NCI-H345 (cell line): ENCODE measurements around the gene SRR.
A peak's percentile ranks its signal among the peaks of the same experiment; 100 is the strongest.

Experiments
- DNase-seq: peaks from one replicate; lab custom pipeline; 2025; lab: John Stamatoyannopoulos, UW

SRR gene

DNA sequence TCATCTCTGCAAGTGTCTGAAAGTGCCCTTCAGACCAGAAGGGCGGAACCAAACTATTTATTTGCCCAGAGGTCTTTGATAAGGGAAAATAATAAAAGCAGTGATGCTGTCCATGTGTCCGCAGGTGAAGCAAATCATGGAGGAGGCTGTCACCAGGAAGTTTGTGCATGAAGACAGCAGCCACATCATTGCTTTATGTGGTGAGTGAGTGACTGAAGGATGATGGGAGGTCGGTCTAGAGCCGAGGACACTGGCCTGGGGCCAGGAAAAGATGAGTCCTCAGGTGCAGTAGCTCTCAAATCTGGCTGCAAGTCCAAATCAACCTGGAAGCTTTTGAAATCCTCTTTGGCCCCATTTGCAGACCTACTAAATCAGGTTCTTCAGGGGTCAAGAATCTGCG is 39.7 kb downstream of the SRR start:
- DNase-seq = no peak

DNA sequence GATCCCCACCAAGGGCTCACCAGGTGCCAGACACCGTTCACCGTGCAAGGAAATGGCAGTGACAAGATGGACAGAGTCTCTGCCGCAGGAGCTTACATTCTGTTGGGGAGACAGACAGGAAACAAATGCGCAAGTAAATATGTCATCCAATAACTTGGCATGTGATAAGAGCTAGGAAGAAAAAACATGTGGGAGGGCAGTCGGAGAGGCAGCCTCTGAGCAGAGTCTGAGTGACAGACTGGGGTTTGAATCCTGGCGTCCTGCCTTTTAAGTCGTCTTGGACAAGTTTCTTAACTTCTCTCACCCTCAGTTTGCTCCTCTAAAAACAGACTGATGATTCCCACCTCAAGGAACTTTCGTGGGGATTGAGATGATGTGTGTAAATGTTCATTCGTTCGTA is 40.8 kb downstream of the SRR start:
- no peak for DNase-seq

DNA sequence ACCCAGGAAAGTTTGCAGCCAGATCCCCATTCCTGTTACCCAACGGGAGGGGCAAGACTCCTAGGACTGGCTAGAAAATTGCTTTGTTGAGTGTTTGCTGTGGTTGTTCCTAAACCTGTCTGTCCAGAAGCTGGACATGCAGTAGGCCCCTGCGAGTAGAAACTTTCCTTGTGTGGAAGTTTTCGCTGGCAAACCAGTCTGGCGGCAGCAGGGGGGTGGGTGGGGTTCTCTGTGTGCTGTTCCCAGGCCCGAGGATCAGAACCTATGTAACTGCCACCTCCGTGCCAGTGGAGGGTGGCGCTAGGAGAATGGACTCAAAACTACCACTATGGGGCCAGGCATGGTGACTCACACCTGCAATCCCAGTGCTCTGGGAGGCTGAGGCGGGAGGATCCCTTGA is 42.7 kb downstream of the SRR start:
- DNase-seq = no peak

DNA sequence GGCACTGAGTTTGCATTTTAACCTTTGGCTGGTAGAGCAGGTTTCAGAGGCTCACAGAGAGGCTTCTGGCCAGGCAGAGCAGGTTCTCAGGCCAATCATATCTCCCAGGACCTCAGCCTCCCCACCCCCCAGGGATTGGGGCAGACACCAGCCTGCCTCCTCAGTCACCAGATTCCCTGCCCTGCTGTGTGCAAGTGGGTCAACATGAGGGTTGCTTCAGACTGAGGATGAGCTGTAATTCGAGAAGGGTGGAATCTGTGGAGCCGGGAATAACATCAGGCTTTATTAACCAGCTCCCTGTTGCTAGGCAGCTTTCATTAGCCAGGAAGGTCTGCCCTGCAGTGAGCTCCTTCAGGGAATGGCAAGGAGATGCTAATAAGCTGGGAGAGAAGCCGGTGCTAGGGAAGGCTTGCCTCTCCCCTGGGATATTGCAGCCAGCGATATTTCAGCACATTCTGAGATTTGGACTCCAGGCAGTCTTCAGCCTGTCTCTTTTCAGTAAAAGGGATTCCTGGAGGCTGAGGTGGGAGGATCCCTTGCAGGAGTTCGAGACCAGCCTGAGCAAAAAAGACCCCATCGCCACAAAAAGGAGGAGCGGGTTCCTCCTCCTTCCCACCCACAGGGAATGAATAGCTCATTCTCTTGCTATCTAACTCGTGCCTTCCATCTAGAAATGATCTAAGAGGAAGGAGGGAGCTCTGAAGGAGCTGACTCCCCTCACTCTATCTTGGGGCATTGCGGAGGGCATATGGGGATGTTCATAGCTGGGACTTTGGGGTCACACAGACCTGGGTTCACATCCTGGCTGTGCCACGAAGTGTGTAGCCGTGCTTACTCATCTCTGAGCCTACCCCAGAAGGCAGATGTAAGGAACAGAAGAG is 44.3 kb downstream of the SRR start:
- peak; percentile 61 for DNase-seq

DNA sequence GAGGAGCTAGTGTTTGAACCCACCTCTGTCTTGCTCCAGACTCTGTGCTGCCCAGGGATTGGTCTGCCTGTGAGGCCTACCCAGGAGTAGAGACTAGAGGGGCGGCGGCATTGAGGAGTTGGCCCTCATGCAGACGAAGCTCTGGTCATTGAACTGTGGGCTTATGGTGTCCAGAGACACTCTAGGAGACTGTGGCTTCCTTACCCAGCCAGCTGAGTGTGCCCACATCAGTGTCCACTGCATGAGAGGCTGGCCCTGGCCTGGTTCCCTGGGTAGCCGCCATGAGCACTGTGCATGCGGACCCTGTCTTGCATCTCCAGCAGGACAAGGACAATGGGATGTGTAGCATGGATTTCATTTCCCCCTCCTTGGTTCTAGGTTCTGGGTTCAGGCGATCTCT is 47.5 kb downstream of the SRR start:
- no peak for DNase-seq

DNA sequence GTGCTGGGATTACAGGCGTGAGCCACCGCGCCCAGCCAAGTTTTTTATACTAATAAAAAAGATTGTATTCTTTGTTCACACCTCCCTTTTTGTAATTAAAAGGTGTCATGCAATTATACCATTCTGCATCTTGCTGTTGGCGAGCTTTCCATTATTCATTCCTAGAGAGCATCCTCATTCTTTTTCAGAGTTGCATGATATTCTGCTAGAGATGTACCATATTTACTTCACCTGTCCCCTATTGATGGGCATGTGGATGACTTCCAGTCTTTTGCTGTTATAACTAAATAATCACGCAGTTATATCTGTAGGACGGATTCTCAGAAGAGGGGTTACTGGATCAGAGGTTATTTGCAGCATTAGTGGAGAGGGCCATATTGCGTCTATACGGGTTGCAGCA is 50.6 kb downstream of the SRR start:
- DNase-seq = no peak

DNA sequence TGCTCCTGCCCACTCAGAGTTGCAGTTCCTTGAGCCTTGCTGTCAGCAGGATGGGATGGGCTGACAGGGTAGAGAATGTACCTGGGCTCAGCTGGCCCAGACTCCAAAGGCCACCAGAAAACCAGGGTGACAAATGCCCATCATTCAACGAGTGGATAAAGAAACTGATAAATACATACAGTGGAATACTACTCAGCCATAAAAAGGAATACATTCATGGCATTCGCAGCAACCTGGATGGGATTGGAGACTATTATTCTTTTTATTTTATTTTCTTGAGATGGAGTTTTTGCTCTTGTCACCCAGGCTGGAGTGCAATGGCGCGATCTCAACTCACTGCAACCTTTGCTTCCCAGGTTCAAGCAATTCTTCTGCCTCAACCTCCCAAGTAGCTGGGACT is 53.5 kb downstream of the SRR start:
- DNase-seq = no peak

DNA sequence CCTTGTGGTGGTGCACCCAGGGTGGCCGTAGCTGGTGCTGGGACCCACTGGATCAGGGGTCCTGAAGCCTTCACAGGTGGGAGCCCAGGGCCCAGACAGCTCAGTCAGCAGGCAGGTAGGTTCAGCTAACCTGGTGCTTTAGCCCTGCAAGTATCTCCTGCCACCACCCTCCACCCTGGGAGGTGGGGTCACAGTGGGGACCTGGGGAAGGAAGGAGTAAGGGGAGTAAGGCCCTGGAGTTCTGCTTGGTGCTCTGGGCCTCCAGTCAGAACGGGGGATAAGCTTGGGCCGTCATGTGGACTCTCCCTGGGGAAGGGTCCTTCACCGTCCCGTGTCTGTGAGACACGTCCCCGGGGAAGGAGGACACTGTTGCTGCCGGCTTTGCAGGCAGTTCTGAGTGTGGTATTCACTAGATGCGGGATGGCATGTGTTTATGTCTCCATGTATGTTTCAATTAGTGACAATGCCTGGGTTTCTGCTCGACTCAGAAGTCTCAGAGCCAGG is 54.2 kb downstream of the SRR start:
- DNase-seq = no peak

DNA sequence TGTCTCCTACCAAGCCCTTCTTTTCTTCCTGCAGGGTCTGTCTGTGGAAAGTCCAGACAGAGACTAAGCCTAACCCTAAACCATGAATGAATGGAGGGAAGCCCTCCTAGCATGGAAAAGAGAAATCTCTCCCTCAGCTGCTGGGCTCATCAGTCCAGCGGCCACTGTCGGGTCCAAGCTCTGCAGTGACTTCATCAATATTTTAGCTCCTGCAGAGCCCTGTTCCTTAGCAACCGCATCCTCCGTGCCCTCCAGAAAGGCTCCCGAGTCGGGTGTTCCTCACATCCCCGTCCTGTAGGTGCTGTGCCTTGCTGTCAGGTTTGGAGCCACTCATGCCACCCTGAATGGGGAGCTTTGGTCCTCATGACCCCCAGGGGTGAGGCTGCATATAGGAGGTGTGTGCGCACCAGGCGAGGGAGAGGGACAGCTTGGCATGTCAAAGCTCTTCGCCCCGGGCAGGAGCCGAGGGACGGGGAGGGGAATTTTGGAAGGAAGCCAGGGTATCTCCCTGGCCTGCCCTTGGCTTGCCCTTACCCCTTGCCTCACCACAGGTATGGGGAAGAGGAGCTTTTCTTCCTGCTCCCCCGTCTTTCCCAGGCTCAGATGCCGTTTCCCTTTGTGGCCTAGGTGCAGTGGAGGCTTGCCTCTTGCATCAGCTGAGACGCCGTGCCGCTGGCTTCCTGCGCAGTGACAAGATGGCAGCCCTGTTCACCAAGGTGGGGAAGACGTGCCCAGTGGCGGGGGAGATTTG is 57.4 kb downstream of the SRR start:
- no peak for DNase-seq

DNA sequence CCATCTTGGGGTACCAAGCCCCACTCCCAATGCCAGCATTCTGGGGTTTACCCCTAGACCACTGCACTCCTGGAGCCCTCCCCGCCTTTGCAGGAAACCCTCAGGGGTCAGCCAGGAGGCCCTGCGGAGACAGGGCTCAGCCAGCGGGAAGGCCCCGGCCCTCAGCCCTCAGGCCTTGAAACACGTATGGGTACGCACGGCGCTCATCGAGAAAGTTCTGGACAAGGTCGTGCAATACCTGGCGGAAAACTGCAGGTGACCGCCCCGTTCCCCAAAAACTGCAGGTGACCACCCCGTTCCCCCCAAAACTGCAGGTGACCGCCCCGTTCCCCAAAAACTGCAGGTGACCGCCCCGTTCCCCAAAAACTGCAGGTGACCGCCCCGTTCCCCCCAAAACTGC is 58.3 kb downstream of the SRR start:
- DNase-seq = no peak

DNA sequence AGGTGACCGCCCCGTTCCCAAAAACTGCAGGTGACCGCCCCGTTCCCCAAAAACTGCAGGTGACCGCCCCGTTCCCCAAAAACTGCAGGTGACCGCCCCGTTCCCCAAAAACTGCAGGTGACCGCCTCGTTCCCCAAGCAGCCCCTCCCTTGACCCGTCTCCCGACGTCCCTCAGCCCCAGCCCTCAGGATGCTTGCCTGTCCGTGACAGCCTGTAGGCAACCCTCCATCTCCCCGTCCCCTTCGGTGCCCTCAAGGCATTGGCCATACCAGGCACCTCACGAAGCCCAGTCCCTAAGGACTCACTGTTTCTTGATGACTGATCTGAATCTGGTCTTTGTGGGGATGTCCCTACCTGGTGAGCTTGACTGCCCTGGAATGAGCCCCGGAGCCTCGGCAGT is 58.7 kb downstream of the SRR start:
- DNase-seq = no peak

DNA sequence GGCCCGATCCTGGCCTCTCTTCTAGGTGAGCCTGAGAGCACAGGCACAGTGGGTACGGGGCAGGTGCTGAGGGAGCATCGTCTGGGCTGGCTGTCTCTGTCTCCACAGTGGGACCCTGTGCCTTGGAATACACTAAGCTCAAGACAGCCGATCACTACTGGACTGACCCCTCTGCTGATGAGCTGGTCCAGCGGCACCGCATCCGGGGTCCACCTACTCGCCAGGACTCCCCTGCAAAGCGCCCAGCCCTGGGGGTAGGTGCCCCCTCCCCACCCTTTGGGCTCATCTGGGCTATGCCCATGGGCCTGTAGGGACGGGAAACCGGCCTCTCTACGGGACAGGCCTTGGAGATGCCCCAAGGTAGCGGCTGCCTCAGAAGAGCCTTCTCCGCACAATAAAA is 59.1 kb downstream of the SRR start:
- DNase-seq = no peak

DNA sequence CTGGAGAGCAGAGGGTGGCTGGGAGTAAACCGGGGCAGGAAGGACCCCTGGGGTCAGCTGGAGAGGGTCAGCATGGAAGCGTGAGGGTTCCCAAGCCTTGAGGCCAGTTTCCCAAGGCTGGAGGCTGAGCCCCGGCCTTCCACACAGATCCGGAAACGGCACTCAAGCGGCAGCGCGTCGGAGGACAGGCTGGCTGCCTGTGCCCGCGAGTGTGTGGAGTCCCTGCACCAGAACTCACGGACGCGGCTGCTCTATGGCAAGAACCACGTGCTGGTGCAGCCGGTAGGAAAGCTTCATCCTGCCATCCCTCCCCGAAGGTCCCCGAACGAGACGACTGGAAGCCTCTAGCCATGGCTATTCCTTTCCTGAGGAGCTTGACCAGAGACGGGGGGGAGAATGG is 59.6 kb downstream of the SRR start:
- DNase-seq = no peak

DNA sequence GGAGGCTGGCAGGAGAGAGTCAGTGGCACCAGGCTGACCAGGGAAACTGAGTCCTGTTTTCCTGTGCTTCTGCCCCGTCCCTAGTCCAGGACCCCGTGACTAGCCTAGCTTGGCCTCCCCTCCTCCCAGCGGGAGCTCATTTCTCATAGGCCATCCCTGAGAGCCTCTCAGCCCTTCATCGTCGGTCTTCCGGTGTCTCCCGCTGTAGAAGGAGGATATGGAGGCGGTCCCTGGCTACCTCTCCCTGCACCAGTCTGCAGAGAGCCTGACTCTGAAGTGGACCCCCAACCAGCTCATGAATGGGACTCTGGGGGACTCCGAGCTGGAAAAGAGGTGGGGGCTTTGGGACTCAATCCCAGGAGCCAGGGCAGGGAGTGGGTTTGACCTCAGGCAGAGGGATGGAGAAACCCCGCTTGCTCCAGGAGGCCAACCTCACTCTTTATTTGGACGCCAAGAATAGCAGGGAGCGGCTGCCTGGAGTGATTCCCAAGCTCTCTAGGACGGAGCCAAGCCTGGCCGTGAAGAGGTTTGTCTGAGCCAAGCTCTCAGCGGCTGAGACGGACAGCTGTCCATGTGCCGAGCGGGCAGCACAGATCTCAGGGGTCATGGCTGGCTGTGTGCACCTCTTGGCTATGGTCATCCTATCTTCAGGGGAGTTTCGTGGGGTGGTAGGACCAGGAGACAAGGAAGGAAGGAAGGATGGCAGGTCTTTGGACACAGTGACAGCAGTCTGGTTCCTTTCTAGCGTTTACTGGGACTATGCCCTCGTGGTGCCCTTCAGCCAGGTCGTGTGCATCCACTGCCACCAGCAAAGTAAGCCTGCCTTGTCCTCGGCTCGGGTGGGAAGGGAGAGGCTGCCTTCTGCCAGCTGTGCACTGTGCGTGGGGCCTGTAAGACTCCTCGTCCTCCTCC is 60.4 kb downstream of the SRR start:
- no peak for DNase-seq

DNA sequence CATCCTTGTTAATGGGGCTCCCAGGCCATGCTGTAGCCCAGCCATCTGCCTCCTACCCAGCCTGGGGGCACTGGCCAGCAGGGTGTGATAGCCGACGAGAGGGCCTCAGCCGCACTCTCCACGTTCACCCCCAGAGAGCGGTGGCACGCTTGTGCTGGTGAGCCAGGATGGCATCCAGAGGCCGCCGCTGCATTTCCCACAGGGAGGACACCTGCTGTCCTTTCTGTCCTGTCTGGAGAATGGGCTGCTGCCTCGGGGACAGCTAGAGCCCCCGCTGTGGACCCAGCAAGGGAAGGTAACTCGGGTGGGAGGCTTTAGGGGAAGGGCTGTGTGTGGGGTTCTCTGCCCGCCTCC is 61.0 kb downstream of the SRR start:
- no peak for DNase-seq

DNA sequence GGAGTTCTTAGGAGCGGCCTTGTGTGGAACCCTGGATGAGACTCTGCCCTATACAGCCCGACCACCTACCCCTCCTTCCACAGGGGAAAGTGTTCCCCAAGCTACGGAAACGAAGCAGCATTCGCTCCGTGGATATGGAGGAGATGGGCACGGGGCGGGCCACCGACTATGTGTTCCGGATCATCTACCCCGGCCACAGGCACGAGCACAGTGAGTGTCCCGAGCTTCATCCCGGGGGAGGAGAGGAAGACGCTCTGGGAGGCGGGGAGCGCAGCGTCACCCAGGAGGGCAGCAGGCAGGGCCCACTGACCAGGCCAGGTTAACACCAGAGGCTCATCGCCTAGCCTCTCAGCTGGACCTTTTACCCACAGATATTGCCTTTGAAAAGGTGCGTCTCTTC is 61.4 kb downstream of the SRR start:
- no peak for DNase-seq

DNA sequence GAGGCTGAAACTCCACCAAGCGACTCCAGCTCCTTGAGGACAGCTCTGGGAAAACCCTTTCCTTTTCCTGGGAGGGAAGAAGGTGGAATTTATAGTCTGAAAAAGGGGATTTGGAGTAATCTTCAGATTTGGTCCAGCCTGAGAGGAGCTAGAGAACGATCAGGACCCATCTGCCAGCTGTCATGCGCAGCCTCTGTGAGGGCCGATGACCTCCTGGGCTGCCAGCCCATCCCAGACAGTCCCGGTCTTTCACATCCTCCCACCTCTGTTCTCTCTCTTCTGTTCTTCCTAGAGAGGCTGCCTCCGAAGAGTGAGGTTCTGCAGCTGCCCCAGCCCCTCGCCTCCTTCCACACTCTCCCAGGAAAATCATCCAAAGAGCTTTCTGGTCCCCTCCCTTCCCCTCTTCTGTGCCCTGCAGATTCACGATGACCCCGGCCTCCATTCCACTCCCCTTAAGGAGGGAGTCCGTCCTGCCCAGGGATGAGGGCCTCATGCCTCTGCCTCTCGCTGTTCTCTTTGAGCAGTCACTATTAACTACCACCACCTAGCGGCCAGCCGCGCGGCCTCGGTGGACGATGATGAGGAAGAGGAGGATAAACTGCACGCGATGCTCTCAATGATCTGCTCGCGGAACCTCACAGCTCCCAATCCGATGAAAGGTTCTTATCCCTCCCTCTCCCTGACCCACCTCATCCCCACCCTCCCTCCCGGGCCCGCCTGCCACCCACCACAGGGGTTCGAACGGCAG is 63.2 kb downstream of the SRR start:
- no peak for DNase-seq

DNA sequence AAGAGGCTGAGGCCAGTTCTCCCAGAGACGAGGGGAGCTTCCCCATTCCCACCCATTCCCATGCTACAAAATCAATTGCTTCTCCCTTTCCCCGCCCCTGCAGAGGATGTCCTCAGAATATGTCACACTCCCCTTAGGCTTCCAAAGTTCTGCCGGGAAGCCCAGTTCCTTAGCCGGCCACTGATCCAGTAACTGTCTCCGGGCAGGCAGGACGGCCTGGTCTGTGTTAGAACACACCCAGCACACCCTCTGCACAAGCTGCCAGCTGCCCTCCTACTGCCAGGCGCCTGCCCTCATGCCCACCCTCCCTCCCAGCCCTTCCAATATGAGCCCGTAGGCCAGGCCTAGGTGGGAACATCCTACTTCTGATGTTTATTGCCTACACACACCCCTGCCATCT is 64.6 kb downstream of the SRR start:
- no peak for DNase-seq

DNA sequence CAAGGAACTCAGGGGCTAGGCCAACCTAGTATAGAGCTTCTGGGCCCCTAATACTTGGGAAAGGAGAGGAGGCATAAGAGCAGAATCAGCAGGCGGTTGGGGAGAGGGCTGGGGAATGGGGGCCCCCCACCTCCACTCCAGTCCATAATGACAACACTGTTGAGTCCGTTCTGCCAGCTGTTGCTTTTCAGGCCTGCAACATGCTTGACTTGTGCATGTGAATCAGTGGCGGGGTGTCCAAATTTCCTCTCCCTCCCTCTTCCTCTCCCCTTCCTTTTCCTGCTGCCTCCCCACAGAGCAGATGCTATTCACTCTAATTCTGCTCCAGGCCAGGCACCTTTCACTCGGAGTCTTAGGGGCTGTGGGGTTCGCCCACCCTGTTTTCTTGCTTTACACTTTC is 65.3 kb downstream of the SRR start:
- DNase-seq = no peak

DNA sequence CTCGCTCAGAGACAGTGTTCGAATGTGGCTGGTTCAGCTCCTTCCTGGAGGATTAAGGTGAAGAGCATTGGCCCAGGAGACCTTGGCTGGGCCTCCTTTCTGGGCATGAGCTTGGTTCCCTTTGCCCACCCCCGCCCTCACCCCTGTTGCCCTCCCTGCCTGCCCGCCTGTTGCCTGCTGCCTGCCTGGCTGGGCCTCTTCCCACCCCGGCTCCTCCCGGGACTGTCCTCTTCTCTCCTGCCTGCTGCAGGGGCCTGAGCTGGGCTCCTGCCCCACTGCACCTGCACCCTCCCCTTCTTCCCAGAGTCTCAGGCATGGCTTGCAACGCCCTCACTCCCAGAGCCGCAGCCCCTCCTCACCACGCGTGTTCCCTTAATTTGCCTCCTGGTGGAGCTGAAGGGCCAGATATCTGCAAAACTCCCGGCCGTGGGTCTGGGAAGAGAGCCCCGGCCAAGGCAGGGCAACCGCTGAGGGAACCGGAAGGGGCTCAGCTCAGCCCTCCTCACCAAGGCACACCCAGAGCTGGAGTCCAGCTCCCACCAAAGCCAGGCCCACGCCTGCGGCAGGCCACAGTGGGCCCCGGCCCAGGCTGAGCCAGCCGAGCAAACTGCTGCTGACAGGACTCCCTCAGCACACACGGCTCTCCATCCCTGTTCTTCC is 65.9 kb downstream of the SRR start:
- no peak for DNase-seq

DNA sequence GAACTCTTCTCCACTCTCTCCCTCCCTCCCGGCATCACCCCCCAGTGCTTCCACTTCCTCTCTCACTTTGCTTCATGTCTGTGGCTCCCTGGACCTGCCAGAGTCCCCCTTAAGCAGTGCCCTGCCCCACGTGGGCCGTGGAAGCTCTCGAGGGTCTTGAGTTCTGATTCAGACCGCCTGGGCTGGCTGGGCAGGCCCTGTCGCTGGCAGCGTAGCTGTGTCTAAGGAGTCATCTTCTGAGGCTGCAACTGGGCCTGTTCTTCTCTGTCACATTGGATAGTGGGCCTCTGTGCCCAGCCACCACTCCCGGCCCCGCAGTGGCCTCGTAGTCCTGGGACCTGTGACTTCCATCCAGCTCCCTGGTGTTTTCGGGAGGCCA is 66.5 kb downstream of the SRR start:
- no peak for DNase-seq
